MCF 10A (cell line): Measurements from ENCODE around the gene PDE1C. TPM values are rescaled to one million over a fixed set of nuclear protein-coding genes. Genes with fewer than 3 reads are reported as not detected.

Experiments used
- BruUV-seq: library from RNA; stranded (reverse); fragments of 400-500 nt; replicated peaks from 2 replicates; lab custom pipeline; 2021; lab: Mats Ljungman, UMichigan
- CTCF ChIA-PET: fragments of 300-600 bp; sonication (Branson Sonifier 250); formaldehyde crosslinking; extraction: SDS; loops from one replicate; lab custom pipeline; 2021; ENCODE audit warnings: antibody characterized with exemption, inconsistent platforms; lab: Yijun Ruan, JAX
- POLR2A ChIA-PET: fragments of 300-600, 350-650 bp; sonication (Branson Sonifier 250); formaldehyde crosslinking; extraction: SDS; loops from one replicate; lab custom pipeline; 2020; ENCODE audit warnings: antibody characterized with exemption, inconsistent platforms; lab: Yijun Ruan, JAX
- DNase-seq: peaks from one replicate; pipeline ENCODE4 v3.0.0-alpha.2; 2018; ENCODE audit not compliant: unreplicated experiment
- H3K27ac Mint-ChIP-seq: one replicate; pipeline ENCODE4 v1.8.0; 2022; ENCODE audit warnings: mild to moderate bottlenecking, low read depth, mixed read lengths; ENCODE audit not compliant: unreplicated experiment
- H3K27me3 Mint-ChIP-seq: one replicate; pipeline ENCODE4 v1.8.0; 2022; ENCODE audit warnings: mixed read lengths; ENCODE audit not compliant: insufficient read depth, unreplicated experiment
- H3K36me3 Mint-ChIP-seq: one replicate; pipeline ENCODE4 v1.8.0; 2022; ENCODE audit warnings: mild to moderate bottlenecking, moderate library complexity, mixed read lengths; ENCODE audit not compliant: insufficient read depth, unreplicated experiment
- H3K4me1 Mint-ChIP-seq: one replicate; pipeline ENCODE4 v1.8.0; 2022; ENCODE audit warnings: mixed read lengths; ENCODE audit not compliant: insufficient read depth, unreplicated experiment
- H3K4me3 Mint-ChIP-seq: one replicate; pipeline ENCODE4 v1.8.0; 2022; ENCODE audit warnings: mild to moderate bottlenecking, moderate library complexity, mixed read lengths; ENCODE audit not compliant: unreplicated experiment
- H3K9me3 Mint-ChIP-seq: one replicate; pipeline ENCODE4 v1.8.0; 2022; ENCODE audit warnings: mixed read lengths; ENCODE audit not compliant: unreplicated experiment
- CTCF ChIP-seq: fragments of 200-600 bp; IDR thresholded peaks from one replicate; pipeline ENCODE4 v1.8.0; 2022; ENCODE audit warnings: antibody characterized with exemption, mild to moderate bottlenecking; ENCODE audit not compliant: unreplicated experiment
- intact Hi-C: fragments of 100-400 bp; cut with micrococcal nuclease; formaldehyde crosslinking; loops from 2 replicates; pipeline ENCODE4 v1.14.1; 2022
- total RNA-seq: library from RNA; stranded (reverse); gene quantifications from 2 replicates; pipeline ENCODE4 v1.2.3, GENCODE V29; 2022

Gene PDE1C
- total RNA-seq, 1 experiment from 2014 or later: 0.14 TPM

GRCh38 chr7:32005577-32005976, 64.6 kb downstream of the PDE1C start:
- POLR2A ChIA-PET: no interaction called here
- H3K27ac Mint-ChIP-seq: no peak overlapping the region

DNA sequence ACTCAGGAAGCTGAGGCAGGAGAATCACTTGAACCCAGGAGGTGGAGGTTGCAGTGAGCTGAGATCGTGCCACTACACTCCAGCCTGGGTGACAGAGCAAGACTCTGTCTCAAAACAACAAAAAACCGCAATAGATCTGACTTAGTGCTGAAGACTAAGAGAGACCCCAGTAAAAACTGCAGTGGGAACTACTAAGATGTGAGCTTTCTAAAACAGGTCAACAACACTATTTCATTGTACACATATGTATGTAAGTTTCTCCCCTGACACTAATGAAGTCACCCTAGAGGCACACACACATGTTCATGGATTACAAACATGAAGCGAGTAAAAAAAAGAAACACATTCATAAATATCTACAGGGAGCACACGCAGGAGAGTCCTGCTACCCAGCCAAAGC, 68.3 kb downstream of the PDE1C start:
- BruUV-seq: no TSS peak
- intact Hi-C loops: no loop called here
- Mint-ChIP-seq H3K4me3 (no peak overlapping the region), H3K36me3 (no peaks in the 10 kb centered on the region), H3K27me3 (no peaks in the 10 kb centered on the region), H3K4me1 (no peaks in the 10 kb centered on the region), H3K27ac (no peak overlapping the region), H3K9me3 (peaks cover 8% of the 10 kb centered on the region)
- POLR2A ChIA-PET: no interaction called here
- CTCF ChIA-PET: no interaction called here
- DNase-seq: no peak
- TF ChIP-seq CTCF: no peak

More at GRCh38 chr7:32005577-32005976, 64.6 kb downstream of the PDE1C start:
- peaks cover 8% of the 10 kb centered on the region for H3K9me3 Mint-ChIP-seq
- no peaks in the 10 kb centered on the region for H3K4me1 Mint-ChIP-seq
- intact Hi-C loops: no loop called here
- no peak for TF ChIP-seq CTCF
- H3K27me3 Mint-ChIP-seq: no peaks in the 10 kb centered on the region
- DNase-seq: no peak
- CTCF ChIA-PET: no interaction called here
- BruUV-seq: no TSS peak
- no peak overlapping the region for H3K4me3 Mint-ChIP-seq
- H3K36me3 Mint-ChIP-seq: no peaks in the 10 kb centered on the region

GRCh38 chr7:31997423-31997822, 72.8 kb downstream of the PDE1C start:
- ChIA-PET CTCF (interaction anchor here (1.3 kb wide), 1 partner anchor 11 kb away, joined by 3 read pairs; no protein-coding TSS in a partner anchor), POLR2A (no interaction called here)
- no peak for DNase-seq
- H3K36me3 Mint-ChIP-seq: no peaks in the 10 kb centered on the region
- H3K4me3 Mint-ChIP-seq: no peak overlapping the region
- no peaks in the 10 kb centered on the region for H3K9me3 Mint-ChIP-seq
- no peak for TF ChIP-seq CTCF
- intact Hi-C loops: no loop called here
- H3K27ac Mint-ChIP-seq: no peak overlapping the region
- BruUV-seq: no TSS peak
- H3K27me3 Mint-ChIP-seq: no peaks in the 10 kb centered on the region
- H3K4me1 Mint-ChIP-seq: no peaks in the 10 kb centered on the region

DNA sequence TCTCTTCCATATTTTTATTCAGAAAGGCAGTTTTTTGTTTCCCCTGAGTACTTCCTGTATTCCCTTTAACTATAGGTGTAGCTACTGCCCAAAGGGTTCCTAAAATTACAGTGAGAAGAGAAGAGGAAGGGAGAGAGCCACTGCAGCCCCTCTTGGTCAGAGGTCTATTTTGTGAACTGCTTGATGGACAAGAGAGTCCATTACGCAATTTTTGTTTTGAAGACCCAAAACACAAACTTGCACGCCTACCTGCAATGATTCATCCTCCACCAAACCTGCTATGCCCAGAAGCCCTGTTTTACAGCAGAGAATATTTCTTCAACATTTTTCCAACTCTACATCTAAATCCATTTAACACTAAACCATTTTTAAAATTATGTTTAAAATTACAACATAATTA, 75.1 kb downstream of the PDE1C start:
- no peak overlapping the region for H3K27ac Mint-ChIP-seq
- intact Hi-C loops: no loop called here
- no peaks in the 10 kb centered on the region for H3K36me3 Mint-ChIP-seq
- peak; percentile 47 for DNase-seq
- ChIA-PET POLR2A (no interaction called here), CTCF (no interaction called here)
- no peaks in the 10 kb centered on the region for H3K27me3 Mint-ChIP-seq
- TF ChIP-seq CTCF: no peak
- H3K9me3 Mint-ChIP-seq: no peaks in the 10 kb centered on the region
- H3K4me3 Mint-ChIP-seq: no peak overlapping the region
- BruUV-seq: no TSS peak
- H3K4me1 Mint-ChIP-seq: no peaks in the 10 kb centered on the region
